Chondrocyte (in vitro differentiated cells): ENCODE results near the gene CD52. TPM values are rescaled to one million over a fixed set of nuclear protein-coding genes. Genes with fewer than 3 reads are reported as not detected.

Experiments used
- DNase-seq: peaks from one replicate; pipeline ENCODE4 v3.0.0; 2021; ENCODE audit warnings: mixed read lengths, low spot score
- H3K27ac Mint-ChIP-seq: one replicate; pipeline ENCODE4 v1.8.0; 2021; ENCODE audit warnings: mild to moderate bottlenecking, moderate library complexity, mixed read lengths; ENCODE audit not compliant: unreplicated experiment
- H3K27me3 Mint-ChIP-seq: 2 replicates; pipeline ENCODE4 v1.8.0; 2021; ENCODE audit warnings: low read depth, mixed read lengths
- H3K36me3 Mint-ChIP-seq: 2 replicates; pipeline ENCODE4 v1.8.0; 2021; ENCODE audit warnings: low read depth, mixed read lengths
- H3K4me1 Mint-ChIP-seq: 2 replicates; pipeline ENCODE4 v1.8.0; 2021; ENCODE audit warnings: low read depth, mild to moderate bottlenecking, mixed read lengths
- H3K4me3 Mint-ChIP-seq: one replicate; pipeline ENCODE4 v1.8.0; 2021; ENCODE audit warnings: mild to moderate bottlenecking, moderate library complexity, mixed read lengths; ENCODE audit not compliant: unreplicated experiment
- H3K9me3 Mint-ChIP-seq: 2 replicates; pipeline ENCODE4 v1.8.0; 2021; ENCODE audit warnings: low read depth, mixed read lengths
- total RNA-seq: library from RNA; stranded (reverse); gene quantifications from 3 replicates; pipeline ENCODE4 v1.2.1, GENCODE V29; 2021
- TF ChIP-seq, protein P1 (sequence below): fragments of 200-600 bp; sonication (generic); IDR thresholded peaks from 2 replicates; pipeline ENCODE4 v1.5.0; 2021; ENCODE audit warnings: antibody characterized with exemption, mild to moderate bottlenecking, moderate library complexity

CD52 gene
- total RNA-seq, 1 donor from 2014 or later, result not detected

DNA sequence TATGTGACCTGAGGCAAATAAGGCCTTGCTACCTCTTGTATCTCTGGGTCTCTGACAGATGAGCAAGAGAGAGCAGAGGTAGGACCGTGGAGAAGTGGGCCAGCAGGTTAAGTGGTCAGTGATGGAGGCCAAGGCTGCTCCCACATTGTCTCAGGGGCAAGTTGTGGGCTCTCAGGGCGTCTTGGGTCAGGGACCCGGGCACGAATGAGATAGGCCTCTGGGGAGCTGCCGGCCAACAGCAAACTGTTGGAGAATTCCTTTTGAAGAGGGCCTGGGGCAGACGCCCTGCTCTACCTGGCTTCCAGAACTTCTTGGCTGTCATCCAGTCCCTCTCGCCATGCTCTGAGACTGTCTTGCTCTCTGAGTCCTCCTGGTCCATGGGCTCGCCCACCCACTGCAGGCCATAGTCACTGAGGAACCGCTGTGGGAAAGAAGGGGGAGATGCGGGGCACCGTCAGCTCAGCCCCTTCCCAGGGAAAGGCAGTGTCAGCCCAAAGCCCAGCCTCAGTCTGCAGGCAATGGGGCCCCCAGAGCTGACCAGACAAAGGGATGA lies 23.8 kb upstream of the CD52 start:
- H3K27ac Mint-ChIP-seq, result no peak overlapping the region
- TF ChIP-seq, protein P1, sequence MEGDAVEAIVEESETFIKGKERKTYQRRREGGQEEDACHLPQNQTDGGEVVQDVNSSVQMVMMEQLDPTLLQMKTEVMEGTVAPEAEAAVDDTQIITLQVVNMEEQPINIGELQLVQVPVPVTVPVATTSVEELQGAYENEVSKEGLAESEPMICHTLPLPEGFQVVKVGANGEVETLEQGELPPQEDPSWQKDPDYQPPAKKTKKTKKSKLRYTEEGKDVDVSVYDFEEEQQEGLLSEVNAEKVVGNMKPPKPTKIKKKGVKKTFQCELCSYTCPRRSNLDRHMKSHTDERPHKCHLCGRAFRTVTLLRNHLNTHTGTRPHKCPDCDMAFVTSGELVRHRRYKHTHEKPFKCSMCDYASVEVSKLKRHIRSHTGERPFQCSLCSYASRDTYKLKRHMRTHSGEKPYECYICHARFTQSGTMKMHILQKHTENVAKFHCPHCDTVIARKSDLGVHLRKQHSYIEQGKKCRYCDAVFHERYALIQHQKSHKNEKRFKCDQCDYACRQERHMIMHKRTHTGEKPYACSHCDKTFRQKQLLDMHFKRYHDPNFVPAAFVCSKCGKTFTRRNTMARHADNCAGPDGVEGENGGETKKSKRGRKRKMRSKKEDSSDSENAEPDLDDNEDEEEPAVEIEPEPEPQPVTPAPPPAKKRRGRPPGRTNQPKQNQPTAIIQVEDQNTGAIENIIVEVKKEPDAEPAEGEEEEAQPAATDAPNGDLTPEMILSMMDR, result no peak
- no peaks in the 10 kb centered on the region for H3K9me3 Mint-ChIP-seq
- no peaks in the 10 kb centered on the region for H3K4me1 Mint-ChIP-seq
- H3K4me3 Mint-ChIP-seq, result no peak overlapping the region
- DNase-seq, result no peak
- no peaks in the 10 kb centered on the region for H3K27me3 Mint-ChIP-seq
- no peaks in the 10 kb centered on the region for H3K36me3 Mint-ChIP-seq

DNA sequence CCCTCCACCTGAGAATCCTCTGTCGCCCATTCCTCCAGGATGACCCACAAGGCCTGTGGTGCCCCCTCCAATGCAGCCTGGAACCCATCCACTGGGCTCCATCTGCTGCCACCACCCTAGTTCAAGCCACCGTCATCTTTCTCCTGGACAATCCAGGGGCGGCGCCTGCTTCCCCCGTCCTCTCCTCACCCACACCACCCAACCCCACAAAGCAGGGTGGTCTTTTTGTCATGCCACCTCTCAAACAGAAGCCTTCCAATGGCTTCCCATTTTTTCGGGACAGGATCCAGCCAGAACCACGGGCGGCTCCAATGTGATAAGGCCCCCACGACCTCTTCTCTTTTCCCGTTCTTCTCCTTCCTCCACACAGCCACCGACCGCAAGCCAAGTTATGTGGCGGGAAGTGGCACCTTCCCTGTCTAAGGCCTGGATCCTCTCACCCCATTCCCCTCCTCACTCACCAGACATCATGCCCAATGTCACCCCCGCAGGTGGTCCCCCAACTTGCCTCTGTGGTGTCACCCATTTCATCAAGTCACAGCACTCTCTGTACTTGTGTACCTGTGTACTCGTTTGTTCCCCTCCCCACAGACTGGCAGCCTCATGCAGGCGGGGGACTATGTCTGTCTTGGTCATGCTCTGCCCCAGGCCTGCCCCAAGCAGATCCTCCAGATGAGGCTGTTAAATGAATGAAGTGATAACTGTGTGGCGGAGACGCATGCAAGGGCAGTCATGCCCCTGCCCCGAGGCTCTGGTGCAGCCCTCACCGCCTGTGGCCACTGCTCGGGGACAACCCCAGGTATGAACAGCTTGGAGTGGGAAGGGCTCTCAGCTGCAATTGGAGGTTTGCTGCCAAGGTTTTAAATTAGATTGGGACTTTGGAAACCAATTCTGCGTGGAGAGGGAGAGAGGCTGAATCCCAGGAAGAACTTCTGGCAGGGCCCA lies 22.3 kb upstream of the CD52 start:
- no peaks in the 10 kb centered on the region for H3K4me1 Mint-ChIP-seq
- no peak for DNase-seq
- H3K4me3 Mint-ChIP-seq, result no peak overlapping the region
- no peaks in the 10 kb centered on the region for H3K27me3 Mint-ChIP-seq
- TF ChIP-seq, protein P1, result no peak
- no peaks in the 10 kb centered on the region for H3K36me3 Mint-ChIP-seq
- H3K9me3 Mint-ChIP-seq, result no peaks in the 10 kb centered on the region
- H3K27ac Mint-ChIP-seq, result no peak overlapping the region

DNA sequence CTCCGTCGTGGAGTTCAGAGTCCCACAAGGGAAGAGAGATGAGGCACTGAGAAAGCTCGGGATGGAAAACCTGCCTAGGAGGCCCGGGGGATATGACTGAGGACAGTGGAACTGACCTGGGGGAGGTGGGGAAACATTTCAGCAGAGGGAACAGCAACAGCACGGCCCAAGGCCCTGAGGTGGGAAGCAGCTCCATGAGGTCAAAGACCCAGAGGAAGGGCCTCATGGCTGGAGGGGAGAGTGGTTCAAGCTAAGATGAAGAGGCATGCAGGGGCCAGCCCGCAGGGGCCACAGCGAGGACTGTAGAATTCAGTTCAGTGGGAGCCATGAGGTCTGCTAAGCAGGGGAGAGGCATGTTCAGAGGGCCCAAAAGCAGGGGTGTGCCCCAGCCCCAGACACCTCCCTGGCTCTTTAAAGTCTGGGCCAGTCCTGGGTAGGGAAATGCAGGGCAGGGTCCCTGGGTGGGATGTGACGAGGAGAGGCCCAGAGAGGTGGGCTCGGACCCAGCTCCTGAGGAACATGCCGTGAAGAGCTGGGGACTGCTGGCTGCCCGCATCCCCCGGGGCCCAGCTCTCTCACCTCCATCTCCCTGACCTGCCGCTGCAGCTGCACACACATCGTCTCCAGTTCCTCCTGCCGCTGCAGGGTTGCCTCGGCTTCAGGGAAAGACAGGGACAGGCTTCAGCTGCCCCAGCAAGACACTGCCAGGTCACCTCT lies 21.3 kb upstream of the CD52 start:
- DNase-seq, result no peak
- H3K27ac Mint-ChIP-seq, result no peak overlapping the region
- no peaks in the 10 kb centered on the region for H3K27me3 Mint-ChIP-seq
- H3K36me3 Mint-ChIP-seq, result no peaks in the 10 kb centered on the region
- H3K4me1 Mint-ChIP-seq, result no peaks in the 10 kb centered on the region
- TF ChIP-seq, protein P1, result no peak
- no peak overlapping the region for H3K4me3 Mint-ChIP-seq
- no peaks in the 10 kb centered on the region for H3K9me3 Mint-ChIP-seq

DNA sequence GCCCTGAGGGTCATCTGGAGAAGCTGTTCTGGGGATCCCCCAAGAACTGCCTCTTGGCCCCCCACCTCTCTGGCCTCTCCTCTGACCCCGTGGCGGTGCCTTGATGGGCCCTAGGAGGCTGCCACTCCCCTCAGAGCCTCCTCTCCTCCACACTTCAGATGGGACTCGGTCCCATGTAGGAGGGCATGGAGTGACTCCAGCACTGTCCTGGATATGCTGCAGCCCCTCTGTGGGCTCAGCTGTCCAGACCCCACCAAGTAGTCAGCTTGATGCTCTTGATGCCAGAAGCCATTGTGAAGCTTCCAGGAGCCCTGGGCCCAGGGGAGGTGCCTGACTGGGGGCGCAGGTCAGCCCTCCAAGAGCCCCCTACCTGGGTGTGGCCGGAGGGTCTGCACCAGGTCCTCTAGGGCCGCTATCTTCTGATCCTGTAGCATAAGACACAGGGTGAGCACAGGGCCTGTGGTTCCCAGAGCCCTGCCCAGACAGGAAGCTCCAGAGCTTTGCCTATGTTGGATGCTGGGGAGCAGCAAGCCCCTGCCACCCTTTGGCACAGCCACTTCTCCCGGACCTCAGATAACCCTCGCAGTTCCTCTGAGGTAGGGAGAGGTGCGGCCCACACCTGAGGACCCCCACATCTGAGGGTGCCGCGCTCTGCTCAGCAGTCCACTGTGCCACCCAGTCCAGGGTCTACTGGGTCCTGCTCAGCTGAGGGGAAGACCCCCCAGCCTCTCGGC lies 20.5 kb upstream of the CD52 start:
- no peak for DNase-seq
- Mint-ChIP-seq H3K27ac (no peak overlapping the region), H3K4me3 (no peak overlapping the region), H3K9me3 (no peaks in the 10 kb centered on the region), H3K4me1 (no peaks in the 10 kb centered on the region), H3K36me3 (no peaks in the 10 kb centered on the region), H3K27me3 (no peaks in the 10 kb centered on the region)
- TF ChIP-seq, protein P1, result no peak

DNA sequence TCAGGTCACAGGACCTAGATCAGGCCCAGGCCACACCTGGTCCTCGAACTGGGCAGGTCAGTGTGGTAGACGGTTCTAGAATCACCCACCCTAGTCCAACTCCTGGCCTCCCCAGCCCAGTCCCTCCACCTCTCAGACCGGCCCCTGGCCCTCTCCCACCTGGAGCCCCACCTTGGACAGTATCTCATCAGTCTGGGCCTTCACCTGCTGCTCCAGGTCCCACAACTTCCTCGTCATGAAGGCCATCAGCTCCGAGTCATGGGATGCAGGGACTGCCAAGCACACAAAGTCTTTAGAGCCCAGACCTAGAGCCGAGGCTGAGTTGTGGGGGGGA lies 20.0 kb upstream of the CD52 start:
- H3K27me3 Mint-ChIP-seq, result no peaks in the 10 kb centered on the region
- TF ChIP-seq, protein P1, result no peak
- H3K4me1 Mint-ChIP-seq, result peaks cover 5% of the 10 kb centered on the region
- no peak for DNase-seq
- no peak overlapping the region for H3K27ac Mint-ChIP-seq
- no peaks in the 10 kb centered on the region for H3K36me3 Mint-ChIP-seq
- H3K4me3 Mint-ChIP-seq, result no peak overlapping the region
- no peaks in the 10 kb centered on the region for H3K9me3 Mint-ChIP-seq
